ENCODE data around the gene IDNK.
A peak's percentile ranks its signal among the peaks of the same experiment; 100 is the strongest.
"Not testable (repeated sequence)": the region's sequence is repeated elsewhere in the genome, so short reads cannot be mapped to it uniquely, and the experiment has no call there.

Gene IDNK

GRCh38 chr9:83596899-83597504 lies 25.9 kb upstream of the IDNK start:
- POLR2A ChIA-PET: no interaction called here
- CTCF ChIA-PET: interaction anchor here (0.6 to 8.1 kb wide), 27 partner anchors 12 to 417 kb away, joined by 3 to 70 read pairs (median 4); no protein-coding TSS in a partner anchor
- DNase-seq (ENCODE audit: low read depth, low spot score): no peak
- peak; percentile 36 for TF ChIP-seq CTCF (IDR thresholded peaks at IDR 0.05; ENCODE audit: insufficient read depth, low read length, missing control alignments)
- H3K4me3 ChIP-seq (ENCODE audit: low read depth, low read length): no peak overlapping the region

- ChIA-PET CTCF (interaction anchor here (1.6 to 8.1 kb wide), 5 partner anchors 12 to 316 kb away, joined by 3 to 70 read pairs (median 7); no protein-coding TSS in a partner anchor), POLR2A (no interaction called here)
- H3K4me3 ChIP-seq (ENCODE audit: low read depth, low read length): no peak overlapping the region
- no peak for DNase-seq (ENCODE audit: low read depth, low spot score)
- no peak for TF ChIP-seq CTCF (IDR thresholded peaks at IDR 0.05; ENCODE audit: insufficient read depth, low read length, missing control alignments)
Observed at GRCh38 chr9:83598487-83598886, 24.5 kb upstream of the IDNK start.

GRCh38 chr9:83599071-83599470 lies 23.9 kb upstream of the IDNK start:
- TF ChIP-seq CTCF (IDR thresholded peaks at IDR 0.05; ENCODE audit: insufficient read depth, low read length, missing control alignments): no peak
- POLR2A ChIA-PET: no interaction called here
- DNase-seq (ENCODE audit: low read depth, low spot score): no peak
- H3K4me3 ChIP-seq (ENCODE audit: low read depth, low read length): no peak overlapping the region
- CTCF ChIA-PET: interaction anchor here (1.6 to 8.1 kb wide), 3 partner anchors 12 to 264 kb away, joined by 3 to 70 read pairs (median 22); no protein-coding TSS in a partner anchor

- no peak for TF ChIP-seq CTCF (IDR thresholded peaks at IDR 0.05; ENCODE audit: insufficient read depth, low read length, missing control alignments)
Observed at GRCh38 chr9:83601463-83601862, 21.5 kb upstream of the IDNK start.

GRCh38 chr9:83607620-83608019 lies 15.3 kb upstream of the IDNK start:
- H3K4me3 ChIP-seq (ENCODE audit: low read depth, low read length); POLR2A ChIA-PET; DNase-seq (ENCODE audit: low read depth, low spot score); CTCF ChIA-PET: not testable (repeated sequence)

More at GRCh38 chr9:83601463-83601862, 21.5 kb upstream of the IDNK start:
- no peak overlapping the region for H3K4me3 ChIP-seq (ENCODE audit: low read depth, low read length)
- CTCF ChIA-PET: interaction anchor here (1.4 kb wide), 1 partner anchor 19 kb away, joined by 3 read pairs; no protein-coding TSS in a partner anchor
- POLR2A ChIA-PET: no interaction called here
- no peak for DNase-seq (ENCODE audit: low read depth, low spot score)

- CTCF ChIA-PET; POLR2A ChIA-PET; H3K4me3 ChIP-seq (ENCODE audit: low read depth, low read length); DNase-seq (ENCODE audit: low read depth, low spot score): not testable (repeated sequence)
Observed at GRCh38 chr9:83613298-83613697, 9.6 kb upstream of the IDNK start.

- DNase-seq (ENCODE audit: low read depth, low spot score): no peak
- POLR2A ChIA-PET: no interaction called here
Observed at GRCh38 chr9:83617299-83617698, 5.6 kb upstream of the IDNK start.

More at GRCh38 chr9:83617299-83617698, 5.6 kb upstream of the IDNK start:
- CTCF ChIA-PET: interaction anchor here (0.7 kb wide), 1 partner anchor 32 kb away, joined by 3 read pairs; no protein-coding TSS in a partner anchor
- no peak for TF ChIP-seq CTCF (IDR thresholded peaks at IDR 0.05; ENCODE audit: insufficient read depth, low read length, missing control alignments)
- H3K4me3 ChIP-seq (ENCODE audit: low read depth, low read length): no peak overlapping the region
